ENCODE results near the gene LARP4. TPM values are rescaled to one million over a fixed set of nuclear protein-coding genes. Genes with fewer than 3 reads are reported as not detected.

LARP4 gene
- total RNA-seq, 1 donor from 2014 or later = 62.2 TPM

DNA sequence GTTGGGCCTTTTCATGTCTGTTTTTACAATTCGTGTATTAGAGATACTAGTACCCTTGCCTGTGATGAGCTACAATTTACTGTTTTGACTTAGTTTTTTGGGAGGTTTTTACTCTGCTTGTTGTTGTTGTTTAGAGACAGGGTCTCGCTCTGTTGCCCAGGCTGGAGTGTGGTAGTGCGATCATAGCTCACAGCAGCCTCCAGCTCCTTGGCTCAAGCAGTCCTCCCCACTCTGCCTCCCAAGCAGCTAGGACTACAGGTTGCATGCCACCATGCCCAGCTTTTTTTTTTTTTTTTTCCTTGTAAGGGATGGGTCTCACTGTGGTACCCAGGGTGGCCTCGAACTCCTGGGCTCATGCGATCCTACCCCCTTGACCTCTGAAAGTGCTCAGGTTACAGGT is 52.1 kb downstream of the LARP4 start:
- Histone ChIP-seq H3K9me3 (no peaks in the 10 kb centered on the region), H3K4me1 (no peaks in the 10 kb centered on the region), H3K27me3 (ENCODE audit: low read depth) (no peaks in the 10 kb centered on the region), H3K27ac (no peak overlapping the region), H3K4me3 (no peak overlapping the region), H3K36me3 (peaks cover 93% of the 10 kb centered on the region)
- no peak for ATAC-seq
- TF ChIP-seq, protein P1, sequence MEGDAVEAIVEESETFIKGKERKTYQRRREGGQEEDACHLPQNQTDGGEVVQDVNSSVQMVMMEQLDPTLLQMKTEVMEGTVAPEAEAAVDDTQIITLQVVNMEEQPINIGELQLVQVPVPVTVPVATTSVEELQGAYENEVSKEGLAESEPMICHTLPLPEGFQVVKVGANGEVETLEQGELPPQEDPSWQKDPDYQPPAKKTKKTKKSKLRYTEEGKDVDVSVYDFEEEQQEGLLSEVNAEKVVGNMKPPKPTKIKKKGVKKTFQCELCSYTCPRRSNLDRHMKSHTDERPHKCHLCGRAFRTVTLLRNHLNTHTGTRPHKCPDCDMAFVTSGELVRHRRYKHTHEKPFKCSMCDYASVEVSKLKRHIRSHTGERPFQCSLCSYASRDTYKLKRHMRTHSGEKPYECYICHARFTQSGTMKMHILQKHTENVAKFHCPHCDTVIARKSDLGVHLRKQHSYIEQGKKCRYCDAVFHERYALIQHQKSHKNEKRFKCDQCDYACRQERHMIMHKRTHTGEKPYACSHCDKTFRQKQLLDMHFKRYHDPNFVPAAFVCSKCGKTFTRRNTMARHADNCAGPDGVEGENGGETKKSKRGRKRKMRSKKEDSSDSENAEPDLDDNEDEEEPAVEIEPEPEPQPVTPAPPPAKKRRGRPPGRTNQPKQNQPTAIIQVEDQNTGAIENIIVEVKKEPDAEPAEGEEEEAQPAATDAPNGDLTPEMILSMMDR (IDR thresholded peaks at IDR 0.05) = no peak
- DNase-seq = no peak
- intact Hi-C loops (cut with DNase I) = no loop called here

DNA sequence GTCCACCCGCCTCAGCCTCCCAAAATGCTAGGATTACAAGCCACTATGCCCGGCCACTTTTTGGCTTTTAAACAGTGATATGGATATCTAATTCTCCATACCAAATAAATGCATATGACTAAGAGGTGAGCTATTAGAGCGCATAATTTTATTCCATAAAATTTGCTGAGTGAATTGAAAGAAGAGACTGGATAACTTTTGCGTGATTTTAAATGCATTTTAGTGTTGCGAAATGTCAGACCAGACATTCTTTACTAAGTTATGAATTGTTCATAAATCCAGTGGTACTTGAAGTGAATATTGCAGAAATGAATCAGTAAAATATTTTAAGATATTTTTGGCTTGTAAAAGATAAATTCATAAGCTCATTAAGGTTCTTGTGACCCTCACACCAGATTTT is 53.2 kb downstream of the LARP4 start:
- H3K4me3 ChIP-seq = no peak overlapping the region
- H3K4me1 ChIP-seq = no peaks in the 10 kb centered on the region
- intact Hi-C loops (cut with DNase I) = no loop called here
- TF ChIP-seq, protein P1 (IDR thresholded peaks at IDR 0.05) = no peak
- peaks cover 86% of the 10 kb centered on the region for H3K36me3 ChIP-seq
- no peak overlapping the region for H3K27ac ChIP-seq
- no peak for DNase-seq
- H3K9me3 ChIP-seq = no peaks in the 10 kb centered on the region
- H3K27me3 ChIP-seq (ENCODE audit: low read depth) = no peaks in the 10 kb centered on the region
- ATAC-seq = no peak

DNA sequence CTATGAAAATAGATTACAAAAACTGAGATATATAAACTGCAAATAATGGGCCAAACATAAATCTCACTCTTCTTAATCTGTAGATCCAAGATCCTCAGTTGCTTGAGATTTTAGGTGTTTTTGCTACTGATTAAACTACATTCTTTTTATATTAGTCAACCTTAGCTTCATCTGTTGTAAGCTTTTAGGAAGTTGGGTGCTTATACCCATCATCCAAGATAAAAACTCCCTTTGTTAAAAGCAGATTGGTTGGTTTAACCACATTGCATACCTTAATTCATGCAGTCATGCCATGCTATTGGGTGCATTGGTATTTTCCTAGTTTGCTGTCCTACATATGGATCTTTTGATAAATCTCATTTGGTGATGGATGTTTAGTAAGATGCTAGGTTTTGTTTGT is 57.9 kb downstream of the LARP4 start:
- Histone ChIP-seq H3K36me3 (peaks cover 88% of the 10 kb centered on the region), H3K27me3 (ENCODE audit: low read depth) (no peaks in the 10 kb centered on the region), H3K4me3 (no peak overlapping the region), H3K9me3 (no peaks in the 10 kb centered on the region), H3K4me1 (no peaks in the 10 kb centered on the region), H3K27ac (no peak overlapping the region)
- DNase-seq (no peak), ATAC-seq (no peak)
- intact Hi-C loops (cut with DNase I) = no loop called here
- TF ChIP-seq, protein P1 (IDR thresholded peaks at IDR 0.05) = no peak

DNA sequence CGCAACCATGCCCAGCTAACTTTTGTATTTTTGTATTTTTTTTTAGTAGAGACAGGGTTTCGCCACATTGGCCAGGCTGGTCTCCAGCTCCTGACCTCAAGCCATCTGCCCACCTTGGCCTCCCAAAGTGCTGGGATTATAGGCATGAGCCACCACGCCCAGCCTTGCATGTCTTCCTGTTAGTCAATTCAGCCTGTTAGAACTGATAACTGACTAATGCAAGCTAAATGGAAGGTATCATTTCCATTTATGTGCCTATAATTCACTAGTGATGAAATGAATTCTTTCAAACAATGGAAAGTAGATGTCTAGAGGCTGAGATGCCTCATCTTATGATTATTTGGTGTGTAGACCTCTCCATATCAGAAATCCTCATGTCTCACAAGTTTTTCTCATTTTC is 66.8 kb downstream of the LARP4 start:
- H3K9me3 ChIP-seq = no peaks in the 10 kb centered on the region
- TF ChIP-seq, protein P1 (IDR thresholded peaks at IDR 0.05) = no peak
- H3K36me3 ChIP-seq = peaks cover 97% of the 10 kb centered on the region
- H3K4me3 ChIP-seq = no peak overlapping the region
- H3K27ac ChIP-seq = no peak overlapping the region
- no peak for ATAC-seq
- H3K4me1 ChIP-seq = no peaks in the 10 kb centered on the region
- no peak for DNase-seq
- no peaks in the 10 kb centered on the region for H3K27me3 ChIP-seq (ENCODE audit: low read depth)
- intact Hi-C loops (cut with DNase I) = no loop called here

GRCh38 chr12:50477241-50477832 is 76.7 kb downstream of the LARP4 start:
- peaks cover 67% of the 10 kb centered on the region for H3K36me3 ChIP-seq
- H3K27ac ChIP-seq = no peak overlapping the region
- no peaks in the 10 kb centered on the region for H3K4me1 ChIP-seq
- DNase-seq = no peak
- no peak for ATAC-seq
- no peaks in the 10 kb centered on the region for H3K27me3 ChIP-seq (ENCODE audit: low read depth)
- no peaks in the 10 kb centered on the region for H3K9me3 ChIP-seq
- TF ChIP-seq, protein P1 (IDR thresholded peaks at IDR 0.05) = no peak
- no peak overlapping the region for H3K4me3 ChIP-seq
- intact Hi-C loops (cut with DNase I) = no loop called here
